LNCAP (cell line): Measurements from ENCODE around the gene TMCC2.

Source experiments
- TF ChIP-seq, protein P1 (sequence below): fragments of 450-650 bp; IDR thresholded peaks from 2 replicates; pipeline ENCODE4 v1.5.1; 2017; ENCODE audit warnings: mild to moderate bottlenecking

TMCC2 gene

DNA sequence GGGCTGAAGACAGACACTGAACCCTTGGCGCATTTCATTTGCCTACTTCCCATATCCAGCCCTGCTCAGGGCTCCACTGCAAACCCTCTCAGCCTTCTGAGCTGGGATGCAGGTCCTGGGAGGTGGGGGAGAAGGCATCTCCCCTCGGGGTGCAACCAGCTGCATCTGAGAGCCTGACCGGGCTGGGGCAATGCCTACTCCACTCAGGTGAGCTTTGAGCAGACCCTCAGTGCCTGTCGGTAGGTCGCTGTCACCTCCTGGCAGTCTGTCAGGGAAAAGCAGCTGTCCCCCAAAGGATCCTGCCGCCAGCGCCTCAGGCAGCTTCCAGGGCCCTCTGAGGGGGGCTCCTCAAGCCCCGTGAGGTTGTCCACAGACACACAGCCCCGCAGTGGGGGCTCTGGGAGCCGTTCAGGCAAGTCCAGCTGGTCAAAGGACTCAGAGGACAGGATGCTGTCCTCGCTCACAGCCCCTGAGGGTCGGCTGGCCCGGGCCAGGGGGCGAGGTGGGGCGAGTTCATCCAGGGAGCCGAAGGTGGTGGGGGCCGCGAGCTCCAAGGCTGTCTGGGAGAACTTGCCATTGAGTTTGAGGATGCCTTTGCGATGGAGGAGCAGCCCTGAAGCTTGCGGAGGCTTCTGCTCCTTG, 75.6 kb downstream of the TMCC2 start:
- TF ChIP-seq, protein P1, sequence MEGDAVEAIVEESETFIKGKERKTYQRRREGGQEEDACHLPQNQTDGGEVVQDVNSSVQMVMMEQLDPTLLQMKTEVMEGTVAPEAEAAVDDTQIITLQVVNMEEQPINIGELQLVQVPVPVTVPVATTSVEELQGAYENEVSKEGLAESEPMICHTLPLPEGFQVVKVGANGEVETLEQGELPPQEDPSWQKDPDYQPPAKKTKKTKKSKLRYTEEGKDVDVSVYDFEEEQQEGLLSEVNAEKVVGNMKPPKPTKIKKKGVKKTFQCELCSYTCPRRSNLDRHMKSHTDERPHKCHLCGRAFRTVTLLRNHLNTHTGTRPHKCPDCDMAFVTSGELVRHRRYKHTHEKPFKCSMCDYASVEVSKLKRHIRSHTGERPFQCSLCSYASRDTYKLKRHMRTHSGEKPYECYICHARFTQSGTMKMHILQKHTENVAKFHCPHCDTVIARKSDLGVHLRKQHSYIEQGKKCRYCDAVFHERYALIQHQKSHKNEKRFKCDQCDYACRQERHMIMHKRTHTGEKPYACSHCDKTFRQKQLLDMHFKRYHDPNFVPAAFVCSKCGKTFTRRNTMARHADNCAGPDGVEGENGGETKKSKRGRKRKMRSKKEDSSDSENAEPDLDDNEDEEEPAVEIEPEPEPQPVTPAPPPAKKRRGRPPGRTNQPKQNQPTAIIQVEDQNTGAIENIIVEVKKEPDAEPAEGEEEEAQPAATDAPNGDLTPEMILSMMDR = no peak

DNA sequence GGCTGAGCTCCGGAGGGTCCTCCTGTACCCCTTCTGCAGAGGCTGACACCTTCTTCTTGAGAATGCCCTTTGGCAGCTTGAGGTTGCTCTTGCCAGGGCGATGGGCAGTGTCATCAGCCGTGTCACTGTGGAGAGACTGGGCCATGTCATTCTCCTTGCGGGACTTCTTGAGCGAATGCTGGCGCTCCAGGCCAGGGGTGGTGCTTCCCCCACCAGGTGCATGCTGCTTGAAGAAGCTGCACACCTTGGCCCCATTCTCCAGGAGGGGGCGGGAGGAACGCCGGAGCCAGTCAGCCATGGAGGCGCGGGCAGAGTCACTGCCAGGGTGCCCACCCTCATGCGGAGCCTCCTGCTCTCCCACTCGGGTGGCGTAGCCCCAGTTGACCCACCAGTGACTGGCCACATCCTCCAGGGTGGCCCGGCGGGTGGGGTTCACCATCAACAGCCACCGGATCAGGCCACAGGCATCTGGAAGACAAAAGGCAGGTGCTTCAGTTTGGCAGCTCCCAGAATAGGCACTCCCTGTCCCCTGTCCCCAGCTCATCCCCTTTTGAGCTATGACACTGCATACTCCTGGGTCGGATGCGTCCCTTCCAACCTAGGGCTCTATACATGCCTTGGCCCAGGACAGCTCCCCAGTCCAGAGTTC, 76.4 kb downstream of the TMCC2 start:
- TF ChIP-seq, protein P1 = no peak

DNA sequence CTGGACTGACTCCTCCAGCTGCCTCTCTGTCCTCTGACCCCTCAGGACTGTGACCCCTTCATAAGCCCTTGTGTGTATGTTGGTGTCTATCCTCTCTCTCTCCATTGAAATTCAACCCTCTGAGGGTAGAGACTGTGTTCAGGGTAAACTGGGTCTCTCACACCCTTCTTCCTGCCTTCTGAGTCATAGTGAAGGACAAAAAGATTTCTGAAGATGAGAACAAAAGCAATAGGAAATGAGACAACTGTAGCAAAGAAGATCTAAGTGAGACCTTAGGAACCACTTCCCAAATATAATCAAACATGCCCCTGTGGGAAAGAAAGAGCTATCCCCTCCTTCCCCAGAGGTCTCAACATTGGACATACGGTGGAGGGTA, 76.9 kb downstream of the TMCC2 start:
- TF ChIP-seq, protein P1 = no peak

DNA sequence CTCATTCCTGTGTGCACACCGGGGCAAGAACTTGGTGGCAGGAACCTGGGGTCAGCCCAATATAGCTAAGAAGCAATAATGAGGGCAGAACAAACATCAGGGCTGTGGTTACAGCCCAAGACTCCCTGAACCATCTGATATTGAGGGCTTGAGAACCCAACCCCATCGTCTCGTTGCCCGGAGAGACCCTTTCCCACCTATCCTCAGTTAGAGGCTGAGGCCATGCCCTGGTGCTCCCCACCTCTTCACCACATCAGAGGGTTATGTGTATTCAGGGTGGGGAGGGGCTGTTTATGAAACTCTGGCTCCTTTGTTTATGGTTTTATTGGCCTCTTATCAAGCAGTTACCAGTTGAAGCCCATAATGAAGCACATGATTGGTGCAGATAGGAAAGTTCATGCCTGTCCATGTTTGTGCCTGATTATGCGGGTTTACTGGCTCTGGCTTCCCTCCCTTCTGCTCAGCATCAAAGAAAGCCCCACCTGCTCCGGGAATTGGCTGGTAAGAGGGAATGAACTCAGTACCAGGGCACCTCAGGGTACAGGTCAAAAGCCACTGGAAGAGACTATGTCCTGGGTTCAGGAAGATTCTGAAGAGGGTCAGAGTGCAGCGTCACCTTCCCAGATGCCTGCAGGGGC, 79.3 kb downstream of the TMCC2 start:
- TF ChIP-seq, protein P1 = no peak

DNA sequence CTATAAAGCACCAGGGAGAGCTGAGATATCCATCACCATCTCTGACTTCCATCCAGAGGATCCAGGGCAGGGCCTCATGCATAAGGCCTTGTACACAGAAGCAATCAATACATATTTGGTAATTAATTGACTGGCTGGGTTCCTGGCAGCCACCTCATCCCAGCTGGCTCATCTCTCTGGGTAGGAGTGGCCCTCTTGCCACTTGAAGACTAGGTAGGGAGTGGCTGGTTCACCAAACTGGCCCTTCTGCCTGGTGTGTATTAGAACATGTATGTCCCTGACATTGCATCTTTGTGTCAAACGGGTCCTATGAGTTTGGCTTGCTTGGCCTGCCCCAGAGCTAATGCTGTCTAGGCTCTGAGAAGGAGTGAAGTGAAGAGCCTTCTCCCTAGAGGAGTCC, 82.0 kb downstream of the TMCC2 start:
- TF ChIP-seq, protein P1 = no peak

DNA sequence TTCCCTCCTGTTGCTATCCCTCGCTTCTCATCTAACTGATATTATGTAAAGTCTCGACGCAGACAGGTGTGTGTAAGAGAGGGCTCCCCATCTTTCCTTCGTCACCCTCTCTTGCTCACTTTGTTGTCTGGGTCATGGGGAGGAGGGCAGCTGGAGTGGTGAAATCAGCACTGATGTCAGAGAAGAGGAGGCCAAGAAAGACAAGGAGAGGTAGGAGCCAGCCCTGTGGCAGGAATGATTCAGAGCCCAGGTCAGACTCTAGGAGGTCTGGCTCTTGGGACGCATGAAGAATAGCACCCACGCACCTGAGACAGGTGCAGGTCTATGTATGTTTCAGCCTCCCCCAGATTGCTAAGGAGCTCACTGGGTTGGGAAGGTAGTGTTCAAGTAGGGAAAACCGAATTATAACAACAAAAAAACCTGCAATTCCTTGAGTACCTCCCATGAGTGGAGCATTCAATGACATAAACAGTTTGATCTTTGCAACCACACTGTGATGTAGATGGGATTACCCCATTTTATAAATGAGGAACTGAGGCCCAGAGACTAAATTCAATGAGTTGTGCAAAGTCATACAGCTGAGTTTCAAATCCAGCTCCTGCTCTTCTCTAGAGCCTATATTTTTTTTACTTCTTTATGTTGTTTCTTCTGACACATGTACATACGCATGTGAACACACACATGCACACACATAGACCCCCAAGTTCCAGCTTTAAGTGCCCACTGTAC, 83.4 kb downstream of the TMCC2 start:
- TF ChIP-seq, protein P1 = no peak

DNA sequence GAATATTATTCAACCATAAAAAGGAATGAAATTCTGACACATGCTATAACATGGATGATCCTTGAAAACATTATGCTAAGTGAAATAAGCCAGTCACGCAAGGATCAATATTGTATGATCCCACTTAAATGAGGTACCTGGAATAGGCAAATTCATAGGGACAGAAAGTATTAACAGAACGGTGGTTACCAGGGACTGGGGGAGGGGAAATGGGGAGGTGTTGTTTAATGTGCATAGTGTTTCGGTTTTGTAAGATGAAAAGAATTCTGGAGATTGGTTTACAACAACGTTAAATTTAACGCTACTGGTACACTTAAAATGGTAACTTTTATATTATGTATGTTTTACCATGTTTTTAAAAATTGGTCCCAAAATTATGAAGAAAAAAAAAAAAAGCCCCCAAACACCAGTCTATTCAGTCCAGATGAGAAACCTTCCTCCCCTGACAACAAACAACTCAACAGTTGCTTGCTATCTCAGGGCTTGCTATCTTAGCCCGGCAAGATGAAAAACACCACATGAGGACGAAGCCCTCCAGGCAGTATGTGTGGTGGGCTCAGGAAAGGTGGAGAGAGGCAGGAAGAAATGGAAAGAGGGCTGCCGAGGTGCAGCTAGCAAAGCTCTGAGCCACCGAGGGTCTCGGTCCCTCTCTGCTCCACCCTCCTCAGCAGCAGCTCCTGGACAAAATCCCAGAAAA, 85.3 kb downstream of the TMCC2 start:
- TF ChIP-seq, protein P1 = no peak
